Measurements from ENCODE around the gene TMEM138. TPM values are rescaled to one million over a fixed set of nuclear protein-coding genes. Genes with fewer than 3 reads are reported as not detected.

Gene TMEM138
- total RNA-seq, 2 experiments from 2014 or later = 31.1 to 48.8 TPM

GRCh38 chr11:61343792-61344745 is 18.1 kb upstream of the TMEM138 start:
- TF ChIP-seq CTCF (conservative IDR thresholded peaks at IDR 0.05; ENCODE audit: low read length) (no peak), EZH2phosphoT487 (IDR thresholded peaks at IDR 0.05; ENCODE audit: borderline replicate concordance, low read depth, low read length) (no peak)
- H3K27ac ChIP-seq (ENCODE audit: low read depth, low read length, poor library complexity, severe bottlenecking) = no peak overlapping the region
- no peak overlapping the region for H2AFZ ChIP-seq (ENCODE audit: low read length)
- H3K9me2 ChIP-seq (ENCODE audit: insufficient read depth, low read length) = no peaks in the 10 kb centered on the region
- H3K4me1 ChIP-seq (ENCODE audit: insufficient read depth, low read length, poor library complexity, severe bottlenecking) = no peaks in the 10 kb centered on the region
- no peaks in the 10 kb centered on the region for H3K9me3 ChIP-seq (ENCODE audit: low read length)
- H3K4me3 ChIP-seq (ENCODE audit: low read depth, low read length, poor library complexity, severe bottlenecking) = no peak overlapping the region
- H3K79me2 ChIP-seq (ENCODE audit: insufficient read depth, low read depth, low read length) = no peaks in the 10 kb centered on the region
- peaks cover 44% of the 10 kb centered on the region for H3K36me3 ChIP-seq (ENCODE audit: insufficient read depth, low read length)
- ChIA-PET CTCF (ENCODE audit: unreplicated experiment) (no interaction called here), POLR2A (interaction anchor here (1.4 kb wide), 1 partner anchor 16 kb away, joined by 3 read pairs; no protein-coding TSS in a partner anchor)
- H4K20me1 ChIP-seq (ENCODE audit: insufficient read depth, low read length) = no peaks in the 10 kb centered on the region
- intact Hi-C loops (cut with micrococcal nuclease; ENCODE audit: unreplicated experiment) = no loop called here
- H3K4me2 ChIP-seq (ENCODE audit: low read length) = no peak overlapping the region
- no TSS peak for BruUV-seq (replicated peaks)
- DNase-seq (ENCODE audit: low spot score) = no peak

GRCh38 chr11:61345170-61345610 is 17.0 kb upstream of the TMEM138 start:
- no TSS peak for BruUV-seq (replicated peaks)
- no peaks in the 10 kb centered on the region for H3K9me3 ChIP-seq (ENCODE audit: low read length)
- intact Hi-C loops (cut with micrococcal nuclease; ENCODE audit: unreplicated experiment) = no loop called here
- no peak overlapping the region for H3K27ac ChIP-seq (ENCODE audit: low read depth, low read length, poor library complexity, severe bottlenecking)
- H3K36me3 ChIP-seq (ENCODE audit: insufficient read depth, low read length) = peaks cover 55% of the 10 kb centered on the region
- no peaks in the 10 kb centered on the region for H4K20me1 ChIP-seq (ENCODE audit: insufficient read depth, low read length)
- ChIA-PET POLR2A (interaction anchor here (1.4 to 1.5 kb wide), 2 partner anchors 12 to 15 kb away, joined by 3 read pairs; no protein-coding TSS in a partner anchor), CTCF (ENCODE audit: unreplicated experiment) (no interaction called here)
- H3K4me3 ChIP-seq (ENCODE audit: low read depth, low read length, poor library complexity, severe bottlenecking) = no peak overlapping the region
- DNase-seq (ENCODE audit: low spot score) = no peak
- H3K79me2 ChIP-seq (ENCODE audit: insufficient read depth, low read depth, low read length) = no peaks in the 10 kb centered on the region
- H2AFZ ChIP-seq (ENCODE audit: low read length) = no peak overlapping the region
- no peak overlapping the region for H3K4me2 ChIP-seq (ENCODE audit: low read length)
- no peaks in the 10 kb centered on the region for H3K9me2 ChIP-seq (ENCODE audit: insufficient read depth, low read length)
- TF ChIP-seq CTCF (conservative IDR thresholded peaks at IDR 0.05; ENCODE audit: low read length) (no peak), EZH2phosphoT487 (IDR thresholded peaks at IDR 0.05; ENCODE audit: borderline replicate concordance, low read depth, low read length) (no peak)
- no peaks in the 10 kb centered on the region for H3K4me1 ChIP-seq (ENCODE audit: insufficient read depth, low read length, poor library complexity, severe bottlenecking)
